NK-92 (cell line): ENCODE results near the gene SOWAHD.
"Not testable (repeated sequence)": the region's sequence is repeated elsewhere in the genome, so short reads cannot be mapped to it uniquely, and the experiment has no call there.

Source experiments
- DNase-seq: peaks from one replicate; lab custom pipeline; 2025; ENCODE audit not compliant: unreplicated experiment; lab: John Stamatoyannopoulos, UW

Gene SOWAHD, protein sequence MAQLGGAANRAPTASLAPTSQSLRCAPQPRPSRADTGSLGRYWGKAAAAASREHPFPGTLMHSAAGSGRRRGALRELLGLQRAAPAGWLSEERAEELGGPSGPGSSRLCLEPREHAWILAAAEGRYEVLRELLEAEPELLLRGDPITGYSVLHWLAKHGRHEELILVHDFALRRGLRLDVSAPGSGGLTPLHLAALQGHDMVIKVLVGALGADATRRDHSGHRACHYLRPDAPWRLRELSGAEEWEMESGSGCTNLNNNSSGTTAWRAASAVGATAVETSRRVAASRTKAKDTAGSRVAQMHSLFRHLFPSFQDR

DNA sequence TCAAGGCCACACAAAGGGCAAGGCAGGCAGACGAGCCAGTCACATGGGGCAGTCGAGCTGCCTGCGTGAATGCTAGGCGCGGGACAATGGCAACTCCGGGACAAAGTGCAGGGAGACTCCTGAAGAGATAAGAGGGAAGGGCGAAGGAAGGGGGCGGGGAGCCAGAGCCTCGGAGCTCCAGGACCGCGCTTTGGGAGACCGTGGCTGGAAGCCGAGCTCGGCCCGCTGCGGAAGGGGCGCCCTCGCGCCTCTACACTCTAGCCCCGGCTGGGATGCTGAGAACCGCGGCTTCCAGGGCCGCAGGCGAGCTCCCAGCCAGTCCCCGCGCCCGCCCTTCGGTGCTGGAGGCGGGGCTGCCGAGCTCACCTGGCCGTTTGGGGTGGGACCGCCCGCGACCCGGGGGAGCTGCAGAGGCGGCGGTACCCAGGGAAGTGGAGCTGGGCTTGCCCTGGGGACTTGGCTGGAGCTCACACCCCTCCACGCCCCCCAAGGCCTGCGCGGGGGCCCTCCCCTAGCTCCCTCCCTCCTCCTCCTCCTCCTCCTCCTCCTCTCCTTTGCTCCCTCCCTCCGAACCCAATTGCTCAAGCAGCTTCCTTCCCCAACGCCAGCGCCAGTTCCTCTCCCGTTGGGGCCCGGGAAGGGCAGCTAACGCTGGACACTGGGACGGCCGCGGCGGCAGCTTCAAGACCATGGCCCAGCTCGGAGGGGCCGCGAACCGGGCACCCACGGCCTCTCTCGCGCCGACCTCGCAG, at the start of gene SOWAHD:
Gene SOWAHD (plus strand): TSS at position 610 of the 752 bp plus-strand sequence. CDS start 80 bp downstream, at position 690.
- no peak for DNase-seq

GRCh38 chrX:119708936-119709335, 49.5 kb upstream of the SOWAHD start:
- DNase-seq = no peak

- DNase-seq = no peak
These were observed 48.8 kb upstream of the SOWAHD start for GRCh38 chrX:119709630-119710029.

- DNase-seq = no peak
These were observed 36.9 kb upstream of the SOWAHD start for GRCh38 chrX:119721487-119721886.

DNA sequence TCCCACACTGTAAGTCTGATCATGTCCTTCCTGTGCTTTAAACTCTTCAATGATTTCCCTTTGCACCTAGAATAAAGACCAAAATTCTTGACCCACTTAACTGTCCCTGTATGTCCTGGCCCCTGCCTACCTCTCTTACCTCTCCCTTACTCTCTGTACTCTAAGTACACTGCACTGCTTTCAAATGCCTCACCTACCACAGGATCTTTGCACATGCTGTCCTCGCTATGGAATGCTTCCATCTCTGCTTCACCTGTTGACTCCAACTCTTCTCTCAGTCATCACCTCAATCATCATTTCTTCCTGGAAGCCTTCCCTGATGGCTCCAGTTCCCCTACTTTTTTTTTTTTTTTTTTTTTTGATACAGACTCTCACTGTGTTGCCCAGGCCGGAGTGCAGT, 36.5 kb upstream of the SOWAHD start:
- no peak for DNase-seq

GRCh38 chrX:119726900-119727555, 31.4 kb upstream of the SOWAHD start:
- DNase-seq = no peak

- no peak for DNase-seq
These were observed 29.9 kb upstream of the SOWAHD start for GRCh38 chrX:119728487-119728886.

GRCh38 chrX:119729408-119730201, 28.8 kb upstream of the SOWAHD start:
- DNase-seq = no peak

DNA sequence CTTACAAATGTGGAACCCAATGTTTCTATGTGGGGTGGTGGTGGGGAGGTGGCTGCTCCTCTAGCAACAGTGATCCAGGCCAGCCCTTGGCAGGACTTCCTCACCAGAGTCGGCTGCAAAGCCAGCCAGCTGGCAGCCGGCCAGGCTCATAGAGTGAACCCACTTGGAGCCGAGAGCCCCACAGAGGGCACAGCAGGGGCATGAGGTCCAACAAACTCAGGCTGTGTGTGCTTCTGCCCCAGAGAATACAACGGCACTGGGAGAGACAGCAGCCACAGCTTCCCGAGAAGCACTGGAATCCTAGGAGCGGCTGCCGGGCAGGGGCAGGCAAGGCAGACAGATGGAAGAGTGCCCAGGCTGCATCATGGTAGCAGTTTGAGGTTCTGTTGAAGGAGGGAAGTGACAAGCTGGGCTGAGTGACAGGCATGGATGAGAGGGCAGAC, 23.5 kb upstream of the SOWAHD start:
- no peak for DNase-seq

GRCh38 chrX:119735467-119735866, 22.9 kb upstream of the SOWAHD start:
- DNase-seq = no peak

DNA sequence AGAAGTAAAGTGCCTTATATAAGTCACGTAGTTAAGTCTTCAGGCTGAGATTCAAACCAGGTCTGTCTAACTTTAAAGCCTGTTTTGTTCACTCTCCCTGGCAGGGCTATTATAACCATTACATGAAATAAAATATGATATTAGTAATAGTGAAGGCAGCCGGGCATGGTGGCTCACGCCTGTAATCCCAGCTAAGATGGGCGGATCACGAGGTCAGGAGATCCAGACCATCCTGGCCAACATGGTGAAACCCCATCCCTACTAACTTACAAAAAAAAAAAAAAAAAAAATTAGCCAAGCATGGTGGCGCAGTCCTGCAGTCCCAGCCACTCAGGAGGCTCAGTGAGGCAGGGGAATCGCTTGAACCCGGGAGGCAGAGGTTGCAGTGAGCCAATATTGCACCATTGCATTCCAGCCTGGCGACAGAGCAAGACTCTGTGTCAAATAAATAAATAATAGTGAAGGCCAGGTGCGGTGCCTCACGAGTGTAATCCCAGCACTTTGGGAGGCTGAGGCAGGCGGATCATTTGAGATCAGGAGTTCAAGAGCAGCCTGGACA, 22.1 kb upstream of the SOWAHD start:
- no peak for DNase-seq

DNA sequence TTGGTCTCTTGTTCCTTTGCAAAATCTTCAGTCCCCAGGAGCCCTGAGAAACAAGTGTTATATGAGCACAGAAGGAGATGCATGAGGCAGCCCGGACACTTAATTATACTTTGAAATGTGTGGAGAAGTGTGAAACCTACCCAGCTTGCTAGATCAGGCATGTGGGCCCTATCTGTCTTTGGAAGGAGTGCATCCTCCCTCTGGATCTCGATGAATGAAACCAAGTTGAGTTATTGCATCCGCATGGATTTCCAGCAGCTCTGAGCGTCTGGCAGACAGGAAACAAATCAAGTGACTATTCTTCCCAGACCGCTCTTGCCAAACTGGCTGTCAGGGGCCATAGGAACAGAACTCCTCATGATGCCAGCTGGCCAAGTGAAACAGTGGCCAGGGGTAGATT, 19.6 kb upstream of the SOWAHD start:
- DNase-seq = no peak

DNA sequence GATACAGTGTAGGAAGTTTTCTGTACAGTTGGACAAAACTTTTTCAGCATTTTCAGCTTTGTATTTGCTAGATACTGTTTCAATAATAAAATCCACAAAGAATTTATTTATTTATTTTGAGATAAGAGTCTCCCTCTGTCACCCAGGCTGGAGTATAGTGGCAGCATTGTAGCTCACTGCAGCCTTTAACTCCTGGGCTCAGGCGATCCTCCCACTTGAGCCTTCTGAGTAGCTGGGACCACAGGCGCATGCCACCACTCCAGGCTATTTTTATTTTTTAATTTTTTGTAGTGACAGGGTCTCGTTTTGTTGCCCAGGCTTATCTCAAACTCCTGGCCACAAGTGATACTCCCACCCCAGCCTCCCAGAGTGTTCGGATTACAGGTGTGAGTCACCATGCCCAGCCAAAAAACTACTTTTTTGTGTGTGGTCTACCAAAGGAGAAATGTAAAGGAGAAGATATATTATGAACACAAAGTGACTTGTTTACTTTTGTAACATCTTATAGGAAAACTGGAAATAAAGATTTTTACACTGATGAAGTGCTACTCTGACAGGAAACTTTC, 13.0 kb upstream of the SOWAHD start:
- no peak for DNase-seq

DNA sequence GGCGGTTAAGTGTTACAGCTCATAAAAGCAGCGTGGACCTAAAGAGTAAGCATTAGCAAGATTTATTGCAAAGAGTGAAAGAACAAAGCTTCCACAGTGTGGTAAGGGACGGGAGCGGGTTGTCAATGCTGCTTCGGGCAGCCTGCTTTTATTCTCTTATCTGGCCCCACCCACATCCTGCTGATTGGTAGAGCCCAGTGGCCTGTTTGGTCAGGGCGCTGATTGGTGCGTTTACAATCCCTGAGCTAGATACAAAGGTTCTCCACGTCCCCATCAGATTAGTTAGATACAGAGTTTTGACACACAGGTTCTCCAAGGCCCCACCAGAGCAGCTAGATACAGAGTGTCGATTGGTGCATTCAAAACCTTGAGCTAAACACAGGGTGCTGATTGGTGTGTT, 8.3 kb upstream of the SOWAHD start:
- DNase-seq = not testable (repeated sequence)

DNA sequence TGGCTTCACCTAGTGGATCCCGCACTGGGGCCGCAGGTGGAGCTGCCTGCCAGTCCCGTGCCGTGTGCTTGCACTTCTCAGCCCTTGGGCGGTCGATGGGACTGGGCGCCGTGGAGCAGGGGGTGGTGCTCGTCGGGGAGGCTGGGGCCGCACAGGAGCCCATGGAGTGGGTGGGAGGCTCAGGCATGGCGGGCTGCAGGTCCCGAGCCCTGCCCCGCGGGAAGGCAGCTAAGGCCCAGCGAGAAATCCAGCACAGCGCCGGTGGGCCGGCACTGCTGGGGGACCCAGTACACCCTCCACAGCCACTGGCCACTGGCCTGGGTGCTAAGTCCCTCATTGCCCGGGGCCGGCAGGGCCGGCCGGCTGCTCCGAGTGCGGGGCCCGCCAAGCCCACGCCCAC, 7.6 kb upstream of the SOWAHD start:
- not testable (repeated sequence) for DNase-seq

- DNase-seq = no peak
These were observed 5.4 kb upstream of the SOWAHD start for GRCh38 chrX:119753001-119753400.

DNA sequence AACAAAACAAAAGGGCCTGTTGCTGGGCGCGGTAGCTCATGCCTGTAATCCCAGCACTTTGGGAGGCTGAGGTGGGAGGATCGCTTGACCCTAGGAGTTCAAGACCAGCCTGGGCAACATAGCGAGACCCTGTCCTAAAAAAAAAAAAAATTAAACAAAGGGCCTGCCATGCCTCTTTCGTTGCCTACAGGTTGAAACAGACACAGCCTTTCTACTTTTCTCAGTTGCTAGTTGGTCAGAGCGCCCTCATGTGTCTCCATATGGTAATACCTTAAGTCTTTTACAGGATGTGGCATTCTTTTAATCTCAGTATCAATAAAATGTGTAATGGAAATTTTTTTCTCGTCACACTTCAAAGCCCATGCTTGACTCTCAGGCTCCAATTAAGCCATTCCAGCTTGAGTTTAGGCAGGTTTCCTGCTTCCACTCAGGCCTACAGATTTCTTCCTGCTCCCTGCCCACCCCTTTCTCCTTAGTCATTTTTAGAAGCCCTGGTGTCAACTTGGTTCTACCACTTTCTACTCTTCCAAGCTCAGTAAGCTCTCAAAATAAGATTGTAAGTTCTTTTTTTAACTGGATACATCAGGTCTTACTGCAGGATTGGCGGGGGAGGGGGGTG, 4.6 kb upstream of the SOWAHD start:
- no peak for DNase-seq

DNA sequence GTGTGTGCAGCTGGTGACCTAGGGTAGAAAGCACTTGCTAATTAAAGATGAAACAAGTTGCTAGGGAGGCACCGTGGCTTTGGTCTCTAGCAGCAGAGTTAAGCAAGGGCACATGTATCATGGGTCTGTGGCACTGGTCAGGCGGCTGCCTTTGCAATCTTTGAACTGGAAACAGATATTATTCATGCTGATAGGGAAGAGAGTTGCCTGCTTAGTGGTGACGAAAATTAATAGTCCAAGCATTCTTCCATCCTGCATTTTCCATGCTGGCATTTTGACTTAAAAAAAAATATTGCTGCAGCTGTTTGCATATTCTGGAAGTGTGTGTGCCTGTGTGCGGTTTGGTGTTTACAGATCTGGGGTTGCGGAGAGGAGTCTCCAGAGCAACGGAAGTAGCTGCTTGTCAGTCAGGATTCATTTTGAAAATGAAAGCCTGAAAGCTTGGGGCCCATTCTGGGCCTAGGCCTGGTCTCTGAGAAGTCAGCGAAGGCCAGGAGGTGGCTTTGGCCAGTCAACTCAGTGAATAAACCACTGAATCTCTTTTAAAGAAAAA, 2.3 kb upstream of the SOWAHD start:
- no peak for DNase-seq

- DNase-seq = no peak
These were observed 1.3 kb upstream of the SOWAHD start for GRCh38 chrX:119756926-119757635.
